Colonic mucosa (tissue), 4 donors: ENCODE results near the gene TMEM132D. TPM values are rescaled to one million over a fixed set of nuclear protein-coding genes. Genes with fewer than 3 reads are reported as not detected.

Experiments used
- DNase-seq: peaks from one replicate; pipeline ENCODE4 v3.0.0-alpha.2; 2020
- H3K27ac ChIP-seq: fragments of 200-600 bp; one replicate; pipeline ENCODE4 v1.8.0; 2021
- H3K27me3 ChIP-seq: fragments of 200-600 bp; one replicate; pipeline ENCODE4 v1.8.0; 2021
- H3K36me3 ChIP-seq: fragments of 200-600 bp; one replicate; pipeline ENCODE4 v1.8.0; 2021
- H3K4me1 ChIP-seq: fragments of 200-600 bp; one replicate; pipeline ENCODE4 v1.8.0; 2021; ENCODE audit warnings: mild to moderate bottlenecking
- H3K4me3 ChIP-seq: fragments of 200-600 bp; one replicate; pipeline ENCODE4 v1.8.0; 2021
- H3K9ac ChIP-seq, 2 donors: one replicate each; pipeline ENCODE4 v1.7.0; 2013; ENCODE audit warnings: control low read depth in 2 of 2, low read depth in 2 of 2, low read length in 2 of 2
- H3K9me3 ChIP-seq: fragments of 200-600 bp; one replicate; pipeline ENCODE4 v1.8.0; 2021
- intact Hi-C: fragments of 100-400 bp; cut with DNase I; formaldehyde crosslinking; loops from one replicate; pipeline ENCODE4 v1.14.1; 2022
- total RNA-seq, 2 donors: library from RNA; stranded (reverse); fragmentation: NEBNext Ultra II Directional in 1 of 2; extraction: Animal tissue kit (Norgen Biotek cat#: 25700) in 1 of 2; gene quantifications; one replicate each; pipeline ENCODE4 v1.2.1, GENCODE V29; 2021
- TF ChIP-seq, protein P1 (sequence below): fragments of 200-600 bp; IDR thresholded peaks from one replicate; pipeline ENCODE4 v1.8.0; 2022; ENCODE audit warnings: antibody characterized with exemption, mild to moderate bottlenecking
- donor health status: healthy.
- donor health status: DM: no; HTN: no; CAD: no.
- donor health status: DM: no; HTN: no; CAD: no.

TMEM132D gene
- total RNA-seq, 2 donors from 2014 or later: 0.17 to 0.32 TPM

DNA sequence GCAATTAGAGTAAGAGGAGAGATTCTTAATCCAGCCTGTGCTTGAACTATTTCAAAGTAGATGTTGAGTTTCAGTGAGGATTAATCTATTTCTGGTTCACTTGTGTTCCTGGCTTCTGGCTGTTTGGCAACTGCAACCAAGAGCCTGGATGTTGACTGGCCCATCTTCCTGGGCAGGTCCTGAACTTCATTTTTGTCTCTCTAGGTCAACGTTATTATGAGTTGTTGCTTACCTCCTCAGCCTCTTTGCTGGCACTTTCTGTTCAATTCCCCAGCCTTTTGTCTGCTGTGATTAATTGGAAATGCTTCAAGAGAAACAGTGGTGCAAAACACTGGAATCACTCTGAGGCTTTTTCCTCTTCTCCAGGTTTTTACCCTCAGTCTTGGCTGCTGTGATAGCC lies 56.8 kb downstream of the TMEM132D start:
- H3K27me3 ChIP-seq: no peaks in the 10 kb centered on the region
- H3K36me3 ChIP-seq: no peaks in the 10 kb centered on the region
- intact Hi-C loops: no loop called here
- no peak overlapping the region for H3K27ac ChIP-seq
- no peaks in the 10 kb centered on the region for H3K9me3 ChIP-seq
- H3K4me1 ChIP-seq: no peaks in the 10 kb centered on the region
- no peak for DNase-seq
- H3K9ac ChIP-seq: no peak overlapping the region
- TF ChIP-seq, protein P1, sequence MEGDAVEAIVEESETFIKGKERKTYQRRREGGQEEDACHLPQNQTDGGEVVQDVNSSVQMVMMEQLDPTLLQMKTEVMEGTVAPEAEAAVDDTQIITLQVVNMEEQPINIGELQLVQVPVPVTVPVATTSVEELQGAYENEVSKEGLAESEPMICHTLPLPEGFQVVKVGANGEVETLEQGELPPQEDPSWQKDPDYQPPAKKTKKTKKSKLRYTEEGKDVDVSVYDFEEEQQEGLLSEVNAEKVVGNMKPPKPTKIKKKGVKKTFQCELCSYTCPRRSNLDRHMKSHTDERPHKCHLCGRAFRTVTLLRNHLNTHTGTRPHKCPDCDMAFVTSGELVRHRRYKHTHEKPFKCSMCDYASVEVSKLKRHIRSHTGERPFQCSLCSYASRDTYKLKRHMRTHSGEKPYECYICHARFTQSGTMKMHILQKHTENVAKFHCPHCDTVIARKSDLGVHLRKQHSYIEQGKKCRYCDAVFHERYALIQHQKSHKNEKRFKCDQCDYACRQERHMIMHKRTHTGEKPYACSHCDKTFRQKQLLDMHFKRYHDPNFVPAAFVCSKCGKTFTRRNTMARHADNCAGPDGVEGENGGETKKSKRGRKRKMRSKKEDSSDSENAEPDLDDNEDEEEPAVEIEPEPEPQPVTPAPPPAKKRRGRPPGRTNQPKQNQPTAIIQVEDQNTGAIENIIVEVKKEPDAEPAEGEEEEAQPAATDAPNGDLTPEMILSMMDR: no peak
- no peak overlapping the region for H3K4me3 ChIP-seq

DNA sequence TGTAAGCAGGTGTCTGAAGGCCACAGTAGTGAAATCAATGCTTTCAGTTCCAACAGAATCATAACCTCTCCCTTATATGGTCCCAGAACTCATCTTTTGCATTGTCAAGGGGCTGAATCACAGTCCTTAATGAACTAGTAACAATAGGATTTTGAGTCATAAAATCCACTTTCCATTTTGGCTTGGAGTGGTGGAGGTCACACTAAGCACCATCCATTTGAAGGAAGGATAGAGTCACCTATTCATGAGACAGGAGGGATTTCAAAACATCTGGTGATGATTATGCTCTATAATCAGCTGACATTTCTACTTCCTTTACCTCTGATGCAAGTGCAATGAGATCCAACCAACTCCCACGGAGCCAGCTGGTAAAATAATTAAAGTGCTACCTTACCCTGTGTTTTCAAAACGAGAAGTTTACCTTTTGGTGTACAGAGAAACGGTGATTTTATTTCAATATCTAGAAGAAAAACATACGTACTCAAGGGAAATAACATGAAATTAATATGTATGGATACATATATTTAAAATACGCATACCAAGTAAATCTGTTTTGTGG lies 59.1 kb downstream of the TMEM132D start:
- Histone ChIP-seq H3K27me3 (no peaks in the 10 kb centered on the region), H3K27ac (no peak overlapping the region), H3K9me3 (no peaks in the 10 kb centered on the region), H3K4me1 (no peaks in the 10 kb centered on the region), H3K36me3 (no peaks in the 10 kb centered on the region), H3K9ac (no peak overlapping the region), H3K4me3 (no peak overlapping the region)
- intact Hi-C loops: no loop called here
- DNase-seq: no peak
- TF ChIP-seq, protein P1: no peak

DNA sequence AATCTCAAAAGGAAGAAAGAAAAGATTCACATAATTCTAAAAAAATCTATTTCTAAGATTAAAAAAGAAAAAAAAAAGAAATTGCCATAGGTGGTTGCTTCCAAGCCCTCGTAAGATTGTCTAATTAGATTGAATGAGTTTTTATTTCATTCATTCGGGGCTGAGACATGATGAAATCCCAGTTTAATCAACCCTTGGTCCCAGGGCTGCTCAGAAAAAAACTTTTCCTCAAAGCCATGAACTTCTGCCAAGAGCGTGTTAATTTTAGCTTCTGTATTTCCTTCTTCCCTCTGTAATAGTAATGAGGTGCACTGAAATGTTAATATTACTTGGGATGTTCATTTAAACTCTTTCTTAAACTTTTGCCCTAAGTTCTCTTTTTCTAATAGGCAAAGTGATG lies 62.6 kb downstream of the TMEM132D start:
- H3K9me3 ChIP-seq: no peaks in the 10 kb centered on the region
- no peaks in the 10 kb centered on the region for H3K4me1 ChIP-seq
- no peak for DNase-seq
- no peaks in the 10 kb centered on the region for H3K27me3 ChIP-seq
- intact Hi-C loops: no loop called here
- H3K9ac ChIP-seq: no peak overlapping the region
- H3K4me3 ChIP-seq: no peak overlapping the region
- TF ChIP-seq, protein P1: no peak
- no peaks in the 10 kb centered on the region for H3K36me3 ChIP-seq
- H3K27ac ChIP-seq: no peak overlapping the region

DNA sequence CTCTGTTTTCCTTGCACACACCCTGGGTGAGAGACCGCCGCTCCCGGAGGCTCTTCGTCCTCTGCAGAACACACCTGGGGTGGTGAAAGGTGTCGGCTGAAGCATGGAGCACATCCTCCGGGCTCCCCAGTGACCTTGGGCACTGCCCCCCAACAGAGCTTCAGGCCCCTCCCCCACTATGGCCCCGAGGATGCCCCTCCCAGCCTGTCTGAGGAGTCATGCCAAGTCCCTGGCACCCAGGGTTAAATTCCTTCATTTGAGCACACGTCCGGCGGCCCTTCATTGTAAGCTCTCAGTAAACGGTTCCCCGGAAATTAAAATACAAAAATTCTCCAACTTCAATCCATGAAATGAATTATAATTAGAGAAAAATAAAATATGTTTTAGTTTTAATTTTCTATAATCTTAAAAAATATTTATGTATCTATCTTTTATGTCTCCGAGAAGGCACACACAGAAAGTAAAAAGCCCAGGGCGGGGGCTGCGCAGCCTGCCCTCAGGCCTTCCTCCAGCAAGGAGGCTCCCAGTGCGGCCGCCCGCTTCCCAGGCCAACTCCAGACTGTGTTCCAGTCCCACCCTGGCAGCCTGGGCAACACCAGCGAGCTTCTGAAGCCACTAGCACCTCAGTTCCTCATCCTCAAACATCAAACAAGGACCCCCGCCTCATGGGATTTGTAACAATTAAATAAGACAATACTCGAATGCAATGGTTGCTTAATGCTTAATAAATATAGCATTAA lies 63.5 kb downstream of the TMEM132D start:
- intact Hi-C loops: no loop called here
- DNase-seq: no peak

DNA sequence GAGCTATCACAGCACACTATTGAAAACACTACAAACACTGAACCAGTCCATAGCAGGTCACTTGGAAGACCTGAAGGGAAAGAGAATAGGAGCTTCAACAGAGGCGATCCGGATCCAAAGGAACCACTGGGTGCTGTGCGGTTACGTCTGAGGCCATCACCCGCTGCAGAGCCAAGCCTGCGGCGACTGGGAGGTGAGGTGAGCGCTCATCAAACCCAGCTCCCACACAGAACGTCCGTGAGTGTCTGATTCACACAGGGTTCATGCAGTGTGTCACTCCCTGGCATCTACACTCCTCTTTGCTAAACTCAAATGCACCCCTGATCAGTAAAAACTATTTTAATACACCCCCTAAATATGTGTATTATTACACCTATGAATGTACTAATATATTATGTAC lies 64.1 kb downstream of the TMEM132D start:
- no peak overlapping the region for H3K4me3 ChIP-seq
- no peaks in the 10 kb centered on the region for H3K9me3 ChIP-seq
- intact Hi-C loops: no loop called here
- no peaks in the 10 kb centered on the region for H3K4me1 ChIP-seq
- H3K36me3 ChIP-seq: no peaks in the 10 kb centered on the region
- TF ChIP-seq, protein P1: no peak
- H3K27ac ChIP-seq: no peak overlapping the region
- no peak for DNase-seq
- no peak overlapping the region for H3K9ac ChIP-seq
- H3K27me3 ChIP-seq: no peaks in the 10 kb centered on the region

More for the DNA sequence above, 63.5 kb downstream of the TMEM132D start:
- TF ChIP-seq, protein P1: no peak
- no peak overlapping the region for H3K4me3 ChIP-seq
- H3K27ac ChIP-seq: no peak overlapping the region
- no peaks in the 10 kb centered on the region for H3K4me1 ChIP-seq
- no peaks in the 10 kb centered on the region for H3K27me3 ChIP-seq
- H3K36me3 ChIP-seq: no peaks in the 10 kb centered on the region
- H3K9ac ChIP-seq: no peak overlapping the region
- no peaks in the 10 kb centered on the region for H3K9me3 ChIP-seq
